Ishikawa (cell line): Measurements from ENCODE around the gene ITPR2.

Source experiments
- CEBPB ChIP-seq: IDR thresholded peaks from 2 replicates; pipeline ENCODE4 v1.6.1; 2012
- CREB1 ChIP-seq: IDR thresholded peaks from 2 replicates; pipeline ENCODE4 v1.6.1; 2012; ENCODE audit warnings: low read depth
- EGR1 ChIP-seq: IDR thresholded peaks from 2 replicates; pipeline ENCODE4 v1.6.1; 2012
- EP300 ChIP-seq: IDR thresholded peaks from 2 replicates; pipeline ENCODE4 v1.6.1; 2012; ENCODE audit warnings: borderline replicate concordance
- FOXM1 ChIP-seq: IDR thresholded peaks from 2 replicates; pipeline ENCODE4 v1.6.1; 2012; ENCODE audit warnings: low read depth, borderline replicate concordance
- NFIC ChIP-seq: IDR thresholded peaks from 2 replicates; pipeline ENCODE4 v1.6.1; 2012
- RAD21 ChIP-seq: IDR thresholded peaks from 2 replicates; pipeline ENCODE4 v1.6.1; 2012; ENCODE audit warnings: low read depth
- TAF1 ChIP-seq: IDR thresholded peaks from 2 replicates; pipeline ENCODE4 v1.6.1; 2012; ENCODE audit warnings: low read depth, mild to moderate bottlenecking
- TCF12 ChIP-seq: IDR thresholded peaks from 2 replicates; pipeline ENCODE4 v1.6.1; 2012; ENCODE audit warnings: low read depth
- TEAD4 ChIP-seq: IDR thresholded peaks from 2 replicates; pipeline ENCODE4 v1.6.1; 2012
- USF1 ChIP-seq: IDR thresholded peaks from 2 replicates; pipeline ENCODE4 v1.6.1; 2012
- YY1 ChIP-seq: IDR thresholded peaks from 2 replicates; pipeline ENCODE4 v1.6.1; 2012; ENCODE audit warnings: low read depth
- ZBTB7A ChIP-seq: IDR thresholded peaks from 2 replicates; pipeline ENCODE4 v1.6.1; 2012; ENCODE audit warnings: low read depth
- TF ChIP-seq, protein P1 (sequence below): IDR thresholded peaks from 2 replicates; pipeline ENCODE4 v1.6.1; 2012; ENCODE audit warnings: low read depth, mild to moderate bottlenecking
- TF ChIP-seq, protein P2 (sequence below): IDR thresholded peaks from 2 replicates; pipeline ENCODE4 v1.6.1; 2012

The ITPR2 gene

DNA sequence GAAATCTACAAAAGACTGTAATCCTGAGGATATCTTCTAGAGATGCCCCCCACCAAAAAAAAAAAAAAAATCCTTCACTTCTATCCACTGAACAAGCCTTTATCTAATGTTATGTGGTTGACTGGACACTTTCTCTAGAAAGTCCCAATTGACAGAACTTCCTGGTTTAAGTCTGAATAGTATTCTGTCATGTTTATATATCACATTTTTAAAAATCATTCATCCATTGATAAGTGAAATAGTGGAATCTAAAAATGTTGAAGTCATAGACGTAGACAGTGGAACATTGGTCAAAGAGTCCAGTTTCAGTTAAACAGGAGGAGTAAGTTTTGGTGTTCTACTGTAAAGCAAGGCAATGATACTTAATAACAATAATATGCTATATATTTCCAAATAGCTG, 340.6 kb downstream of the ITPR2 start:
- TF ChIP-seq CEBPB, result no peak

DNA sequence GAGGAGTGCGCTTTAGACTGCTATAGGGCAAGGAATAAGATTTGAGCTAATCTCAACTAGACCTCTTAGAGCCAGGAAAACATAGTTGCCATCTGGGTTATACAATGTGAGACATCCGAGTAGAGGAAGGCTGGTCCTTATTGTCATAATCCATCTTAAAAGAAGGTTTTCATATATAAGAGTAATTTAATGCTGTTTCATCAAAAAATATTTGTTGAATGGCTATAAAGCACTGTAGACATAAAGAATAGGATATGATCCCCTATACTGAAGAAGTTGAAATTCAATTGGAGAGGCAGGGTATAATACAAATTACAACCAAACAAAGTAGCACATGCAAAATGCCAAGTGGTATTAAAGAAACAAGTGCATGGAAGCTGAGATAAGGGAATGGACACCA, 343.1 kb downstream of the ITPR2 start:
- TF ChIP-seq RAD21 (no peak), TEAD4 (no peak), NFIC (no peak), EGR1 (no peak), USF1 (no peak), TCF12 (no peak), ZBTB7A (no peak)
- TF ChIP-seq, protein P1, sequence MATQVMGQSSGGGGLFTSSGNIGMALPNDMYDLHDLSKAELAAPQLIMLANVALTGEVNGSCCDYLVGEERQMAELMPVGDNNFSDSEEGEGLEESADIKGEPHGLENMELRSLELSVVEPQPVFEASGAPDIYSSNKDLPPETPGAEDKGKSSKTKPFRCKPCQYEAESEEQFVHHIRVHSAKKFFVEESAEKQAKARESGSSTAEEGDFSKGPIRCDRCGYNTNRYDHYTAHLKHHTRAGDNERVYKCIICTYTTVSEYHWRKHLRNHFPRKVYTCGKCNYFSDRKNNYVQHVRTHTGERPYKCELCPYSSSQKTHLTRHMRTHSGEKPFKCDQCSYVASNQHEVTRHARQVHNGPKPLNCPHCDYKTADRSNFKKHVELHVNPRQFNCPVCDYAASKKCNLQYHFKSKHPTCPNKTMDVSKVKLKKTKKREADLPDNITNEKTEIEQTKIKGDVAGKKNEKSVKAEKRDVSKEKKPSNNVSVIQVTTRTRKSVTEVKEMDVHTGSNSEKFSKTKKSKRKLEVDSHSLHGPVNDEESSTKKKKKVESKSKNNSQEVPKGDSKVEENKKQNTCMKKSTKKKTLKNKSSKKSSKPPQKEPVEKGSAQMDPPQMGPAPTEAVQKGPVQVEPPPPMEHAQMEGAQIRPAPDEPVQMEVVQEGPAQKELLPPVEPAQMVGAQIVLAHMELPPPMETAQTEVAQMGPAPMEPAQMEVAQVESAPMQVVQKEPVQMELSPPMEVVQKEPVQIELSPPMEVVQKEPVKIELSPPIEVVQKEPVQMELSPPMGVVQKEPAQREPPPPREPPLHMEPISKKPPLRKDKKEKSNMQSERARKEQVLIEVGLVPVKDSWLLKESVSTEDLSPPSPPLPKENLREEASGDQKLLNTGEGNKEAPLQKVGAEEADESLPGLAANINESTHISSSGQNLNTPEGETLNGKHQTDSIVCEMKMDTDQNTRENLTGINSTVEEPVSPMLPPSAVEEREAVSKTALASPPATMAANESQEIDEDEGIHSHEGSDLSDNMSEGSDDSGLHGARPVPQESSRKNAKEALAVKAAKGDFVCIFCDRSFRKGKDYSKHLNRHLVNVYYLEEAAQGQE, result no peak

- TF ChIP-seq NFIC (no peak), USF1 (no peak), TEAD4 (no peak), CREB1 (no peak), TCF12 (no peak), EP300 (no peak), TAF1 (no peak), FOXM1 (no peak), CEBPB (no peak), ZBTB7A (no peak), YY1 (no peak), EGR1 (no peak)
- TF ChIP-seq, protein P1, result no peak
- TF ChIP-seq, protein P2, sequence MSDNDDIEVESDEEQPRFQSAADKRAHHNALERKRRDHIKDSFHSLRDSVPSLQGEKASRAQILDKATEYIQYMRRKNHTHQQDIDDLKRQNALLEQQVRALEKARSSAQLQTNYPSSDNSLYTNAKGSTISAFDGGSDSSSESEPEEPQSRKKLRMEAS, result no peak
Observed at GRCh38 chr12:26488351-26488750, 344.6 kb downstream of the ITPR2 start.

DNA sequence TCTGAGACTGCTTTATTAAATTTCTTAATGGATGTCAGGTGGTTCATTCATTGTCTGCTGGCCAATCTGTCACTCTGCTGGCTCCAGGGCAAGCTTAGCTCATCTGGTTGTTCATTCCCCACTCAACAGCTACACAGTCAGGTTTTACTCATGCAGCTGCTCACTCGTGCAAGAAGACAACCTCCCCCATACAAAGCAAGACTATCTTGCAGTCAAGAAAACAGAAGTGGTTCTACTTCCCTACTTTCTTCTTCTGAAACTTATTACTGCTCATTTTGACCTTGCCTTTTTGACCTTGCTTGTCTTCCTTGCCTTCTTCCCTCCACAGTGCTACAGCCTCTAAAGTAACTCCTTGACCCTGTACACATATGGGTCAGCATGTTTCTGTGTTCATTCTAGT, 359.7 kb downstream of the ITPR2 start:
- TF ChIP-seq CEBPB (no peak), NFIC (no peak), TCF12 (no peak), ZBTB7A (no peak), FOXM1 (no peak), USF1 (no peak), EGR1 (no peak), TAF1 (no peak)
- TF ChIP-seq, protein P1, result no peak

DNA sequence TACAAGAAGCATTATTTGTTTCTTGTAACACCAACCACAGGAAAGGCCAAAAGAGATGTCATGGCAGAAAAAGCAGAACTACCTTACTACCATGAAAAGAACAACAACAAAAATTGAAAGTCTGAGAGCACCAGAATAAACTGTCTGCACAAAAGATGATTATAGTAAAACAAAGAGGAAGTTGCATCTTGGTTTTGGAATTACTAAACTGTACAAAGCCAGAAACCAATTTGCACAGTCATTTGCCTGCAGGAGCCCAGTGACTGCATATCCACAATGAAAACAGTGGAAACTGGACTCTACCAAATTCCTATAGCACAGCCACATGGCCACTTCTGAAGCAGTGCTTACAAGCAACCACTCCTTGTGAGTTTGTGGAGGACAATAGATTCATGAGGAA, 361.4 kb downstream of the ITPR2 start:
- TF ChIP-seq YY1 (no peak), EP300 (no peak), EGR1 (no peak), USF1 (no peak)
- TF ChIP-seq, protein P2, result no peak
- TF ChIP-seq, protein P1, result no peak
